Retina (tissue), 1 donor: Measurements from ENCODE around the gene SMIM41.

Experiments
- DNase-seq: peaks from one replicate; pipeline ENCODE4 v3.0.0-alpha.2; 2016

The SMIM41 gene

DNA sequence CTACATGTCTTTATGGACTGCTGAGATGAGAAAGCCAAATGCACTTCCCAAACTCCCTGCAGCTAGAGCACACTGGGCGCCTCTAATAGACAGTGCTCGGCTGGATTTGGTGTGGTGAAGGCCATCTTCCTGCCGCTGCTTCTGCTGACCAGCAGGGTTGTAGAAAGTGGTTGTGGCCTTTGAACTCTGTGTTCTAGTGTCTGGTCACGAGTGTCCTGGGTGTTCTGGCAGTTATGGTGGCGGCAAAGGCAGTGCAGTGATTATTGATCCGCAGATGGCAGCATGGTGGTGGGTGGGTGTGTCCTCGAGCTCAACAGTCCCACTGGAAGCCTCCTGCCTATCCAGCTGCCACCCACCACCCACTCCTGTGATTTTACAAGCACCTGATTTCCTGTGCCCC lies 43.4 kb downstream of the SMIM41 start:
- DNase-seq, result no peak

DNA sequence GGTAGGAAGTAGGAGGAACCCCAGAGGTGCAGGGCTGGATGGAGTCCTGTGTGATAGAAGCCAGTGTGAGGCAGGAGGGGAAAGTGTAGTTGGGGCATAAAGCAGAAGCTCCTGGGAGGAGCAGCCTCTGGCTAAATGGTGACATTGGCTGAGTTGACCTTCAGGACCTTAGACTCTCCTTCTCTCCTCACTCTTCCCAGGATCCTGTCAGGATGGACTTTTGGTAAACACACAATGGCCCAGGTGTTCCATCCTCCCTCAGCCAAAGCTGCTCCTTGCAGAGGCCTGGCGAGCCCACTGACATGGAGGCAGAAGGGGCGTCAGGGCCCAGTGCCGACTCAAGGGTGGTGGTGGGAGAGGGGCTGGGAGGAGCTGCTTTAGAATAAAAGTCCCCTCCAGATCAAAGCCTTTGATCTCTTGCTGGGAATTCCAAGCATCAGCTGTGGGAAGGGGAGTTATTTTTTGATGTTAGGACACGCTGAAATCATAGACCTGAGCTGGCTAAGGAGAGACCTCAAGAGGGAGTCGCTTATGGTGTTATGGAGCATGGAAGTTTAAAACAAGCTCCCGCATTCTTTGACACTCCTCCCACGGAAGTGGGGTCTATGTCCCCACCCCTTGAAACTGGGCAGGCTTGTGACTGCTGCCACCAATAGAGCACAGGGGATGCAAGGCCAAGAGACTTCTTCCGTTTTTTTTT lies 44.1 kb downstream of the SMIM41 start:
- DNase-seq, result no peak

DNA sequence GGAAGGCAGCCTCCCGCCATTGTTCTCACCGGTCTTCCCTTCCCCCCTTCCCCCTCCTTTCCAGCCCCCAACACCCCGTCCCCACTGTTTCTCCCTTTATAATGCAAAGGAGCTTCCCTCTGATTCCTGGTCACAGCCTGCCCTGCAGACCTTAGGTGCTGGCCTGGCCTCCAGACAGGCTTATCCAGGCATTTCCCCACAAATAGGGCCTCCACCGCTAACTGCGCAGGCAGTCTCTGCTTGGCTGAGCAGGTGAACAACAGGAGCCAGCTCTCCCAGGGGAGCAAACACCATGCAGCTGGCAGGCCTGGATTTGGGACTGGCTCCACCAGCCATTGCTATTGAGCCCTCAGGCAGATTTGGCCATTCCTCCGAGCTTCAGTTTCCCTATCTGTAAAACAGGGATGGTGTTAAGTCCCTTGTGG lies 46.0 kb downstream of the SMIM41 start:
- peak; percentile 38 for DNase-seq

DNA sequence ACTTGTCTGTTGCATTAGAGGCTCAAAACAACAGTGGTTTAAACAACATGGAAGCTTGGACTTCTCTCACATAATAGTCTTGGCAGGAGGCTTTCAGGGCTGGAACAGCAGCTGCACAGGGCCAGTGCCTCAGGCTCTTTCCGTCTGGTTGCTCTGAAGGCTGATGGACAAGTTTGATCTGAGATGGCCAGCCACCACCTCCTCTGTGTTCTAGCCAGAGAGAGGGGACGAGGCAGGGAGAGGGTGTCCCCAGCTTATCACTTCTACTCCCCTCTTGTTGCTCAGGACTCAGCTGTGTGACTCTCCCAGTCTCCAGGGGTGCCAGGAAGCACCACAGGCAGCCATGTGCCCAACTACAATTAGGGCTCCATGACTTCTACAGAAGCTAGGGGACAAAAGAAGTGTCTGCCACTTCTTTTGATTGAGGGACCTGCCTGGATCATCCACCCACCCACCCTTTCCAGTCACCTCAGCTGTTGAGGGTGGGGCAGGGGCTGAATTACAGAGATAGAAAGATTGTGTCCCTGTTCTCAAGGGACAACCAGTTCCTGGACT lies 46.6 kb downstream of the SMIM41 start:
- no peak for DNase-seq

GRCh38 chr12:52126605-52127578 lies 47.4 kb downstream of the SMIM41 start:
- DNase-seq, result peak; percentile 20

DNA sequence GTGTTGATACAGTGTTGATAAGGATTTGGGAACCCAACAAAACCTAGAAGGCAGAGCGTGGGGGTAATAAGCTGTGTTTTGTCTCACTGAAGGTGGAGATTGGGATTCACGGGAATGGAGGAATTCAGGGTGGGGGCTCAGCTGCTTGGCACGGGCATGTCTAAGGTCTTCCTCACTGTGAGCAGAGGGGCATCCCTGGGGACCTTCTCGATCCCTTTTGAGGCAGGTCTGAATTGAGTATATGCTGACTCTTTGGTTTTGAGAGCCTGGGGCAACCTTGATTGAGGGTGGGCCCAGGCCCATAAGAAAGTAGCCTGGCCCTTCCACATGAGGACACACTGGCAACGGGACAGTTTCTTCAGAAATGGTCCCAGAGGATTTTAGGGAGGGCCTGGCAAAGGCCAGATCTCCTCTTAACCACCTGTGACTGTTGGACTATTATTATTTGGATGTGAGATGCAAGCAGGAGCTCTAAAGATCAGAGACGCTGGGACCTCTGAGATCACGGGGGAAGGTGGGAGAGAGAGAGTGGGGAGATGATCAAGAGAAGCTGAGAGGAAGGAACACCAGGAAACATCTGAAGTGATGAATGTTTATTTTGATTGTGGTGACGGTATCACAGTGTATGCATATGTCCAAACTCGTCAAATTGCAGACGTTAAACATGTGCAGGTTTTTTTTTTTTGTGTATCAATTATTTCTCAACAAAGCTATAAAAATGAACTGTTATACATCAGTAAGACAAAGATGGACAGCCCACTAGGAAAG lies 48.4 kb downstream of the SMIM41 start:
- DNase-seq, result peak; percentile 1

DNA sequence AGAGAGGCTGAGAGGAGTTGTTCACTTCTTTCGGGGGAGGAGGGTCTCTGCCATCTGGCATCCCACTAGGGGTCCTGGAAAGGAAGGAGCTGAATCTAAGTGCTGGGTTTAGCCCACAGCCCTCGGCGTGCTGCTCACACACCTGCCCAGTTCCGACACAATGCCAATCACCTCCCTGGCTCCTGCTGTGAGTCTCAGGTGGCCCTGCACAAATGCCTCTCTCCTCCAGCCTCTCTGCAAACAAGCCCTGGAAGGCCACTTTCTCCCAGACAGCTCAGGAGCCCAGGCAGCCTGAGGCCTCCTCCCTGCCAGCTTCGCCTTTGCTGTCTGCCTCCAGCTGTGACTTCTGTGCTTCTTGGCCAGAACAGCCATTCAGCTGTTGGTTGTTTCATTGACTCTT lies 51.2 kb downstream of the SMIM41 start:
- peak; percentile 39 for DNase-seq

GRCh38 chr12:52132754-52133161 lies 53.3 kb downstream of the SMIM41 start:
- peak; percentile 0 for DNase-seq

- DNase-seq, result no peak
These were observed 58.2 kb downstream of the SMIM41 start for GRCh38 chr12:52137746-52138145.

DNA sequence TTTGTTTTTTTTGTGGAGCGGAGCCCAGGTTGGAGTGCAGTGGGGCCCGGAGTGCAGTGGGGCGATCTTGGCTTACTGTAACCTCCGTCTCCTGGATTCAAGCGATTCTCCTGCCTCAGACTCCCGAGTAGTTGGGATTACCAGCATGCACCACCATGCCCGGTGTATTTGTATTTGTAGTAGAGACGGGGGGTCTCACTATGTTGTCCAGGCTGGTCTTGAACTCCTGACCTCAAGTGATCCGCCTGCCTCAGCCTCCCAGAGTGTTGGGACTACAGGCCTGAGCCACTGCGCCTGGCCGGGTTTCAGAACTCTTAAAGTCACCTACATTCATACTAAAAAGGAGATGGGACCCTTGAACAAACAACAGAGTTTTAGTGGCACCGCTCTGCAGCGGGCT lies 59.6 kb downstream of the SMIM41 start:
- DNase-seq, result no peak

GRCh38 chr12:52139579-52140062 lies 60.1 kb downstream of the SMIM41 start:
- no peak for DNase-seq

GRCh38 chr12:52141306-52141705 lies 61.8 kb downstream of the SMIM41 start:
- DNase-seq, result no peak

- no peak for DNase-seq
These were observed 62.4 kb downstream of the SMIM41 start for GRCh38 chr12:52141875-52142274.

DNA sequence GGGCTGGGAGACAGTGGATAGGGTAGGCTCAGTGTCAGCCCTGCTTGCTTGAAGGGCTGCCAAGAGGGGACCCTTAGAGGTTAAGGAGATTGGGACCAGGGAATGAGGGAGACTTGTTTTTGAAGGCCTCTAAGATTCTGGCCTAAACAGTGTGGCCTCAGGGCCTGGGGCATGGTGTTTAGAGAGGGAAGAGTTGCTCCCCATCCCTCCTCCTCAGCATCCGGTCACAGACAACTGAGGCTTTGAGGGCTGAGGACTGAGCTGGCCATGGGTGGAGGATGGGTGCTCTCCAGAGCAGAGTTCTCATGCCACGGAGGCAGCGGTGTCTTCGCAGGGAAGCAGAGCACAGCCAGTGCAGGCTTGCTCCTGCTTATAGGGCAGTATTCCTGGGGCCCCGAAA lies 62.9 kb downstream of the SMIM41 start:
- DNase-seq, result no peak

DNA sequence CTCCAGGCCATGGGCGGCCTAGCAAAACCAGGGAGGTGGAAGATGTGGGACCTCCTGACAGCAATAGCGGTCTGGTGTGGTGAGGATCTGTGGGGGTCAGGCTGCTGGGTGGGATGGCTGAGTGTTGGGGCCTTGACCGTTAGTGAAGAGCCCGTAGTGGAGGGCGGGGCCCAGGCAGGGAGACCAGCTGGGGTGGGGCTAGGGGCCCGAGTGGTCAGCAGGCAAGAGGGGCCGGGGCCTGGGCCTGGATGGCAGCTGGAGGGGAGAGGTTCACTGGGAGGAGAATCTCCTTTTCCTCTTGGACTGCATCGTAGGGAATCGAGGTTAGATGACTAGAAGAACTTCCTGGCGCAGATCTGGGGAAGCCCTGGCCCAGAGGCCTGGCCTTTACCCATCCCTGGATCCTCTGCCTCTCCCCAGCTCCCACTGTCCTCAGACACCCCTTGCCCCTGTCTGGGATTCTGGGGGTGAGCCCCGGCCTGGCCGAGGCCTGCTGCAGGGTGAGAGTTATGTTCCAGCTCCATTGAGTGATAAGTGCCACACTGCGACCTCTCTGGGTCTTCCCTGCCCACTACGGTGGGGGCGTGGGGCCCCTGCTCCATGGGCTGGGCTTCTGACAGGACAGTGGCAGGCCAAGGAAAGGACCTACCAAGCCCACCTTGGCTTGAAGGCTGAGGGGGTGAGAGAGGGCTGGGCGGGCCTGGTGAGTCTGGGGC lies 65.2 kb downstream of the SMIM41 start:
- no peak for DNase-seq

DNA sequence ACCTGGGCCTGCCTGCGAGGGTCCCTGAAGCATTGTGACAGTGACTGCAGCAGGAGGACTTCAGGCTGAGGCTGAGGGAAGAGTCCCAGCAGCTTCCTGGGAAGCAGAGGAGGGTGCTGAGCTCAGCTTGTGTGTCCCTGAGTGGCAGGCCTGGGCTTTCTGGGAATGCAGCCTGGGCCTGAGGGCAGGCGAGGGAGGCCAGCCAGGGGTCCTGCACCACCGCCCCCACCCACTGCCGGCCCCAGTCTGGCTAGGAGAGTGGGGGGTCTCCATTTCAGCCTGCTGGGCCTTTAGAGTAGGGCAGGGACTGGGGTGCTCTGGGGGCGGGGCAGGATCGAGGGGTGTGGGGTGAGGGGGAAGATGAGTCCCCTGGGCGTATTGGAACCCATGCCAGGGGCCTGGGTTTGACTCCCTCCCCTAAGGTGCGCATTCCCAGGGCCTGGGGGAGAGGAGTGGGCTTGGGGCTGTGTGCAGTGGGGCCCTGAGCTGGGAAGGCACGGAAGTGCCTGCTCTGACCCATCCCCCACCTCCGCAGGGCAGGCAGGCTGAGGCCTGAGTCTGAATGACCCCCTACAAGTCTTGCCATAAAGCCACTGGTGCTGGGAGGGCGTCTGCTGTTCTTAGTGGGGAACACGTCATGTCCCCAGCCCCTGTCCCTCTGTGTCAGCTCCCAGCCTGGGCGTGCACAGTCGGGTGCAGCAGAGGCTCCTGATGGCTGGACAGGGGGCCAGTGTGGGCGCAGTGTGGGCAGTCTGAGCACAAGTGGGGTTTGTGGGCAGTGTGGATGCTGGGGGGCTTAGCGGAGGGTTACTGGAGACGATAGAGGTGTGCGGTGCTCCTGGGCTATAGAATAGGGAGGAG lies 66.0 kb downstream of the SMIM41 start:
- no peak for DNase-seq

DNA sequence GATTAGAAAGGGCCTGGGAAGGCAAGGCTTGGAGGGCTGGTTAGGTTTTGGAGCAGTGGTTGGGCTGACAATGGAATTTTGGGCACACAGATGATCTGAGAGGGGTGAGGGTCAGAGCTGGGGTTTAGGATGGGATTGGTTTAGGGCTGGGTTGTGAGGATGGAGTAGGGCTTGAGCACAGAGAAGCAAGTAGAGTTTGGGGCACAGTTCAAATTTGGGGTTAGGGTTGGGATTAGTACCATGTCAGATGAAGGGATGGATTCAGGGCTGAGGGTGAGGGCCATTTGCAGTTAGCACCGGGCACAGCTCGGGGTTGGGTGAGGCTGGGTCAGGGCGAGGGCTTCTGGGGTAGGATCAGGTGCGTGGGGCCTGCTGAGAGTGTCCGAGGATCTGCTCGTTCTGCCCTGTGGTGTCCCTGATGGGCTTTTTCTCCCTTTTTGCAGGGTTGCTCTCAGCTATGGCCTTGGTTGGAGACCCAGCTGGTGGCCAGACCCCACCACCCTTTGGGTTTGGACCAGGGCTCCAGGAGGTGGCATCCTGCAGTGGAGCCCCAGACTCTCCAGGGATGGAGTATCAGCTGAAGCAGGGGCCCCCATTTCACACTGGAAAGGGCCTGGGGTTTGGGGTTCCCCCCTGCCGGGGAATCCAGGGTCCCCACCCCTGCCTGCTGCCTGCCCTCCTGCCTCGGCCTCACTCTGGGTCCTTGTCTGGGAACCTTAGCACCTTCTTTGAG lies 66.8 kb downstream of the SMIM41 start:
- no peak for DNase-seq

DNA sequence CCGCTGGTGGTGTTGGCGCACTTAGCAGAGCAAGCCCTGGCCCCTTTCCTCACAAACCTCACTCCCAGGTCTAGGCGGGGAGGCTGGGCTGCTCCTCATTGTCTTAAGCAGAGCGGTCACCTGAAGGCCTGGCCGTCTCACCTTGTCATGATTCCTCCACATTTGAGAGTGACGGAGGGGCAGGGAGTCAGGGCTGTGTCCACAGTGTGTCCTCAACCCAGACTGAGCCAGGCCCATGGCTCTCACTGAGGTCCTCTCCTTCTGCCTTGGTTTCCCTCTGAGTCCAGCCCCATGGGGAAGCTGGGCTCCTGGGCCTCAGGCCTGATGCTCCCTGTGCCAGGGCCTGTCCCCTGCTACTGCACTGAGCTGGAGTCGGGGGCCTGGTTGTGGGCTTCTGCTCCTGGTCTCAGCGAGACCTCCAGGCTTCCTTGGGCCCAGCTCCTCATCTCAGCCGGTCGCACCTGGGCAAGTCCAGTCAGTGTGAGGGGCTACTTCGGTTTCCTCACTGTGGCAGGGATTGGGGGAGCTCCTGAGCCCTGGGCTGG lies 67.4 kb downstream of the SMIM41 start:
- no peak for DNase-seq

GRCh38 chr12:52147367-52147963 lies 68.0 kb downstream of the SMIM41 start:
- DNase-seq, result no peak
